Esophagus mucosa (tissue), 1 donor: Measurements from ENCODE around the gene SASH1. TPM values are rescaled to one million over a fixed set of nuclear protein-coding genes. Genes with fewer than 3 reads are reported as not detected.

Source experiments
- ATAC-seq: fragments of 200-7000 bp; cut with Tn5 transposase; one replicate; pipeline ENCODE4 v1.9.1; 2020
- total RNA-seq: library from RNA; stranded (reverse); gene quantifications from one replicate; pipeline ENCODE4 v1.2.4, GENCODE V29; 2023
- donor health status: DM: yes; HTN: yes; CAD: no.

The SASH1 gene
- total RNA-seq: 65.2 TPM

DNA sequence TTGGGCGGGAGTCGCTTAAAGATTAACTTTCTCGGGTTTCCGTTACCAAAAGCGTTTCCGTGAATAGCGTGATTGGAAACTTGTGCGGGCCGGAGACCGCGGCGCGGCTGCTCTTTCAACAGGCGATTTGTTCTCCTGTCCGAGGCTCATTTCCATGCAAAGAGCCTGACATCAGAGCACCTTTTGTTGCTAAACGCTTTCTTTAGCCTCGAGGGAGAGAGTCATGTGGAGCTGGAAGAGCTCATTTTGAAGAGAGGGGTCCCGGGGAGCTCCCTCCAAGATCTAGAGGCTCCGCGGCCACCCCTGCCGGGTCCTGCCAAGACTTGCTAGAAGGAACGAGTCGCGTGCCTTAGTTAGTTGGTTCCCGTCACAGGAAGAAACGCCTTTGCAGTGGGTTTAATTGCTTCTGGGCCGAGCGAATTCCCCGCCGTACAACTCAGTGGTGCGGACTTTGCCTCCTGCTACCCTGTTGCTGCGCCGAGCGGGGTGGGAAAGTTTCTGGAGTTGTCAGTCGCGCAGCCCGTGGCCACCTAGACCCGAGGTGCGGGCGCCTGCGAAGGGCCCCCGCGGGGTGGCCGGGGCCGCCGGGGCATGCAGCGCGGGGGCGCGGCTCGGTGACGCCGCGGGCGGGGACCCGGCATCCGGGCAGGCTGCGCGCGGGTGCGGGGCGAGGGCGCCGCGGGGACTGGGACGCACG is at the start of gene SASH1:
Gene SASH1, plus strand, starts transcription at position 489 of the 697 bp plus-strand sequence. CDS start 230 bp downstream, outside the sequence.
- peak; percentile 76 for ATAC-seq

- no peak for ATAC-seq
Observed at GRCh38 chr6:148293181-148293995, 49.2 kb upstream of the SASH1 start.

DNA sequence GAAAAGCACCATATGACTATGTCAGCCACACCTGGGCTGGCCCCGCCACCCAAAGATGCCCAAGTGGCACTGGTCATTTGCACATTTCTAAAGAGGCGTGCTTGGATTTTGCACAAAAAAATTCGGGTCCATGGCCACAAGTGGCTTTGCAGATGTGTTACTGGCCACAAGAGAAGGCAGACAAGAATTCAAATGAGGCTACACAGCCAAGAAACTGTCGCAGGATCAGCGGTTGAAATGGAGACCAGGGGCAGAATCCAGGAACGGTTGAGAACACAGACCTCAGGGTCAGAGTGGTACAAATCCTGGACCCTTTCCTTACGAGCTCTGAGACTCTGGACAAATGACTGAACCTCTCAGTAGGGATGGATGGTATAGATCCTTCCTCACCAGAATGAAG is 48.6 kb upstream of the SASH1 start:
- no peak for ATAC-seq

GRCh38 chr6:148295261-148295887 is 47.3 kb upstream of the SASH1 start:
- ATAC-seq: no peak

- no peak for ATAC-seq
Observed at GRCh38 chr6:148296771-148297170, 45.9 kb upstream of the SASH1 start.

DNA sequence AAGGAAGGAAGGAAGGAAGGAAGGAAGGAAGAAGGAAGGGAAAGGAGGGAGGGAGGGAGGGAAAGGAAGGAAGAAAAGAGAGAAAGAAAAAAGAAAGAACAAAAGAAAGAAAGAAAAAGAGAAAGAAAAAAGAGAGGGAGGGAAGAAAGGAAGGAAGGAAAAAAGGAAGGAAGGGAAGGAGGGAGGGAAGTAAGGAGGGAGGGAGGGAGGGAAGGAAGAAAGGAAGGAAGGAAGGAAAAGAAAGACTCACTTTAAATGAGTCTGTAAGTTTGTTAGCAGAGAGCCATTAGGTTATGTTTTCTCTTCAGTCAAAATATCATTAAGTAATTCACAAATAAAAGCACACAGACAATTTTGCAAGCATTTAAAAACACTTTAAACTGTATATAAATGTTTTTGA is 44.0 kb upstream of the SASH1 start:
- no peak for ATAC-seq

GRCh38 chr6:148303616-148304015 is 39.0 kb upstream of the SASH1 start:
- no peak for ATAC-seq

- ATAC-seq: no peak
Observed at GRCh38 chr6:148304976-148305375, 37.7 kb upstream of the SASH1 start.

DNA sequence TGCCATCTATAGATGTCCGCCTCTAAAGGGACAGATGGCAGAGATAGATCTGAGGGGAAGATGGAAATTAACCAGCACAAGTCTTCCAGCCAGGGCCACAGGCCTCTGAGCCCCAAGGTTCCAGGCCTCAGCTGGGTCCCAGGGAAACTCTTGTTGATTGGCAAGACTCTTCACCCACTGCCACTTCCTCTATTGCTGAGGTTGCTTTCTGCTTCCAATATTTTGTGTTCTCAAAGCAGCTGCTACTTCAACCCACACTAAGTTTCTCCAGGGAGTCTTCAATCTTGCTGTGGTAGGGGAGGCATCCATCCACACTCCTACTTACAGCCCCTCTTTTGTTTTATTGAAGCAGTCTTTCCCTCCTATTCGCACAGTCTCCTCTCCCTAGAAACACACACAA is 36.4 kb upstream of the SASH1 start:
- no peak for ATAC-seq

DNA sequence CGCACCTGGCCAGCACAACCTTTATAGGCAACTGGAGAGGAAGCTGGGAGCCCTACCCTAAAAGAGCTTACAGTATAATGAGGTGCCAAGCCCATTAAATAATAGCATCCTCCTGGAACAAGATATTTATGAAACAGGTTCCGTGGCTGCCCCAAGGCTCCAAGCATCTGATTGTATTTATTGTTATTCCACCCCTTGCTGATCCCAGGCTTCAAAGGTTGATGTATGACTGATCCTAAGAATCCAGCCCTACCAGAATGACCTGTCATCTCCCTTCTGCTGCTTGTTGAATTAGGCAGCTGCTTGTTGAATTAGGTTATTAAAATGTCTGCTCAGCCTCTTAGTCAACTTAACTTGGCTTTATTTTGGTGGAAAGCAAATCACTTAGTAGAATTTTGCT is 35.2 kb upstream of the SASH1 start:
- ATAC-seq: peak; percentile 95

DNA sequence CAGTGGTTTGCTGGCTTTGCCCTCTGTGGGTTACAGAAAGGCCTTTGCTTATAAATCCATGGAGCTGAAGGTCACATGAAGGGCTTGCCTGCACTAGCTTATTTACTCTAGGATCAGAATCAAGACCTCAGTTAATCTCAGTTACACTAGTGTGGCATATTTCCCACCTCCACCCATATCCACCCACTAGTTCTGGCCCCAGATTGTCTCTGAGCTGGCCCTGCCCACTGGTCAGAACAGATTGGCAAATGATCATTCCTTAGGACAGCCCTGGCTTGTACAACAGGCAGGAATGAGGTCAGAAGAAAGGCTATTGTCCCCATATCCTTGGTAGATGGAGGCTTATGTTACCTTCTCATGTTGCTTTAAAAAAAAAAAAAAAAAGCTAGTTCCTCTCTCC is 33.3 kb upstream of the SASH1 start:
- ATAC-seq: peak; percentile 56

- peak; percentile 26 for ATAC-seq
Observed at GRCh38 chr6:148311966-148312669, 30.5 kb upstream of the SASH1 start.

DNA sequence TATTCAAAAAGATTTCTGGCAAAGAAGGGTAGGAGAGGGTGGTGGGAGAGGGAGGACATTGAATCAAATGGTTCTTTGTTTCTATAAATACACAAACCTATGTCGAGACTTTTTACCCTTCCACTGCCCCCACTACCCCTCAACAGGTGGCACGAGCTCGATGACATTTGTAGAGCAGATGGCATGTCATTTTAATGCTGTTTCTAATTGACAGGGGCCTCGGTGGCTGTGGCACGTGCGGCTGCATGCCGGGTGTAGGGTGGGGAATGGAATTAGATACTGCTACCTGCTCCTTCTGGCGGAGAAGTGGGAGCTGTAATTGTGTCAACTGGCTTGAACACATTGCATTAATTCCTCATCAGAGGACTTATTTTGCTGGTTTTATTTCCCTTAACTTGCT is 29.1 kb upstream of the SASH1 start:
- no peak for ATAC-seq

DNA sequence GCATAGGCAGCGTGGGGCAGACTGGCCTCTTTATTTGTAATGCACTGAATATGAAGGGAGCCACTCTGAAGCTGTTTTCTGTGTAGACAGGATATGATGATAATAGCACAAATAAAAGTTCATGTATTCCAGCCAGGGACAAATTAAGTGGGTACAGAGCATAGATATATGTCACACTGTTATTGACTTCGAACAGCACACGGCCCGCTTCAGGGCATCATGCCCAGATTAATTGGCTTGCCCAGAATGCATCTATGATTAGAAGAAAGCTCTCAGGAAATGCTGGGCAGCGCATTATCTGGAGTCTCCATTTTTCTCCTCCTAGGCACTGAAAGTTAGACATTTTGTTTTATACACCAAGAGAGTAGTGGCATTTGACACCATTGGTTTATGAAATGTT is 26.3 kb upstream of the SASH1 start:
- ATAC-seq: peak; percentile 7

DNA sequence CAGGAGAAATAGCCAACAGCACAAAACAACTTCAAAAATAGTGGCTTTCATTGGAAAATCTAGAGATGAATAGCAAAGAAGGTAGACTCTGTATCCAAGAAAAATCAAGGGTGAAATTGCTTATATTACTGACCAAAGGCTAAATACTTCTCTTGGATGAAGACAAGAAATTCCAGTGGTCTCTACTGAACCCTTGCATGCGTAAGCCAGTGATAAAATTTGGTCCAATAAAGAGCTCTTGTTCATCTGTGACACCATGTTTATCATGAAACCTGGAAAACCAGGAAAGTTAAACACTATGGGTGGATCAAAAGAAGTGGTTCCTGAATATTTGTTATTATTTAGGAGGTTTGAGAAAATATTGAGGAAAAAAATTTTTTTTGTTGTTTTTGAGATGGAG is 25.6 kb upstream of the SASH1 start:
- no peak for ATAC-seq

DNA sequence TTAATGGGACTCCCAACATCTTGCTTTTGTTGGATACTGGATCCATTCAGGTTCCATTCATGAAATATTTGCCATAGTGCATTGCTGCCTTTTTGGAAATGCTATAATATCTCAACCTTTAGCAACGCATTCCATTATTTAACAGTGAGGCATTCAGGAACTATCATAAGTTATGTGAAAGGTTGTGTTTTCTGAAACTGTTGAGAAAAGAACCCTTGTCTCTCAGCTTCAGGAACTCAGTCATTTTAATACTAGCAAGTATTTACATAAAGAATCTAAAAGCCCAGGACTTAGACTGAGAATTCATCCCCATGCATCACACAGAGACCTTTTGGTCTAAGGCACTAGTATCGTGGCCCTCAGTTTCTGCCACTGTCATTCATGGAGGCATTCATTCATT is 24.9 kb upstream of the SASH1 start:
- no peak for ATAC-seq

GRCh38 chr6:148322704-148323103 is 19.9 kb upstream of the SASH1 start:
- ATAC-seq: no peak

- ATAC-seq: peak; percentile 93
Observed at GRCh38 chr6:148323344-148323743, 19.3 kb upstream of the SASH1 start.

DNA sequence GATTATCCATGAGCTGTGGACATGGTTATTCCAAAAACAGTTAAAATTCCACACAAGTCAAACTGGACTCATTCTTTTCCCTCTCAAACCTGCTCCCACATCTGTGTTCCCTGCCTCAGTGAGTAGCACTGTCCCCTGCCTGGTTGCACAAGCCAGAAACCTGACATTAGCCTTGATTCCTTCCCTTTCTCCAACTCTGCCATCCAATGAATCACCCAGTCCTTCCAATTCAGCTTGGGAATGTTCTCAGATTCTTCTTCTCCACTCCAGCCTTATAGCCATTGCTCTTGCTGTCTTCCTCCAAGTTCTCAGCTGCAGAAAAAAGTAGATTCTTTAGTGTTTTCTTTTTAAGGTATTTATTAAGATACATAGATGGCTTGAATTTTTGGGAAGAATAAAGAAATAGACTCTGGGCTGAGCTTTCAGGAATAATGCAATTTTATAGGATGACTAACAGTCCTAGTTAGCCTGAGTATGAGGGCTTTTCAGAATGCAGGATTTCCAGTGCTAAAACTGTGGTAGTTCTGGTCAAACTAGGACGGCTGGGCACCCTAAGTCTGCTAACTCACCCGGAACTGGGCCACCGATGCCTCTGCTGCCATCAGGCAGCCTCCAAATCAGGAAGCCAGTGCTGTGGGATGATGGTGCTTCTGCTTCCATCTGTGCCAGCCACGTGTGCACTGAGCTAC is 18.2 kb upstream of the SASH1 start:
- peak; percentile 58 for ATAC-seq

GRCh38 chr6:148325316-148326068 is 17.1 kb upstream of the SASH1 start:
- ATAC-seq: no peak

GRCh38 chr6:148328876-148329555 is 13.6 kb upstream of the SASH1 start:
- no peak for ATAC-seq
